Keratinocyte (primary cell): Measurements from ENCODE around the gene PRKCA.

Source experiments
- EZH2 ChIP-seq: IDR thresholded peaks from one replicate; pipeline ENCODE4 v1.6.1; 2012; ENCODE audit warnings: inconsistent platforms, mild to moderate bottlenecking, low read length, moderate library complexity
- TF ChIP-seq, protein P1 (sequence below), 3 experiments: IDR thresholded peaks in 1 of 3; conservative IDR thresholded peaks in 1 of 3; optimal IDR thresholded peaks in 1 of 3; 2 replicates in 2 of 3; 3 replicates in 1 of 3; pipeline versions ENCODE3 to v1.5.1; 2011; ENCODE audit warnings: low read length in 3 of 3, mild to moderate bottlenecking in 3 of 3, moderate library complexity in 2 of 3, control low read depth in 1 of 3, inconsistent platforms in 1 of 3; ENCODE audit not compliant: insufficient read depth in 2 of 3; ENCODE audit errors: extremely low read depth in 1 of 3

DNA sequence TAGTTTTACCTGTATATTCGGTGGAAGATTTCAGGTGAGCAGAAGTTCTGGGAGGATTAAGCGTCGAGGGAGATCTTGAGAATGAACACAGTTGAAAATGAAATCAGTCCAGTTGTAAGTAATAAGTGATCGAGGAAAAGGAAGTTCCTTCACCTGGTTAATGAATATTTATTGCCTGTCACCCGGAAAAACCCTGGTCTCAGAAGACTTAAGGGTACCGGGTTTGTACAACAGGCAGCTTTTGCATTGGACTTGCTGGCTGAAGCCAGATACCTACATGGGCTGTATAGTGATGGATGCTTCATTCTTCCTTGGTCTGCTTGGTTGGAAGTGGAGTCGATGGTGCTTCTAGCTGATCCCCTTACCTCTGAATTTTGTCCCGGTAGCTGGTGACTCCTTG is 72.7 kb downstream of the PRKCA start:
- TF ChIP-seq, protein P1, sequence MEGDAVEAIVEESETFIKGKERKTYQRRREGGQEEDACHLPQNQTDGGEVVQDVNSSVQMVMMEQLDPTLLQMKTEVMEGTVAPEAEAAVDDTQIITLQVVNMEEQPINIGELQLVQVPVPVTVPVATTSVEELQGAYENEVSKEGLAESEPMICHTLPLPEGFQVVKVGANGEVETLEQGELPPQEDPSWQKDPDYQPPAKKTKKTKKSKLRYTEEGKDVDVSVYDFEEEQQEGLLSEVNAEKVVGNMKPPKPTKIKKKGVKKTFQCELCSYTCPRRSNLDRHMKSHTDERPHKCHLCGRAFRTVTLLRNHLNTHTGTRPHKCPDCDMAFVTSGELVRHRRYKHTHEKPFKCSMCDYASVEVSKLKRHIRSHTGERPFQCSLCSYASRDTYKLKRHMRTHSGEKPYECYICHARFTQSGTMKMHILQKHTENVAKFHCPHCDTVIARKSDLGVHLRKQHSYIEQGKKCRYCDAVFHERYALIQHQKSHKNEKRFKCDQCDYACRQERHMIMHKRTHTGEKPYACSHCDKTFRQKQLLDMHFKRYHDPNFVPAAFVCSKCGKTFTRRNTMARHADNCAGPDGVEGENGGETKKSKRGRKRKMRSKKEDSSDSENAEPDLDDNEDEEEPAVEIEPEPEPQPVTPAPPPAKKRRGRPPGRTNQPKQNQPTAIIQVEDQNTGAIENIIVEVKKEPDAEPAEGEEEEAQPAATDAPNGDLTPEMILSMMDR (optimal IDR thresholded peaks at IDR 0.05 in 1 of 3, IDR thresholded peaks at IDR 0.05 in 1 of 3, conservative IDR thresholded peaks at IDR 0.05 in 1 of 3; ENCODE audit: extremely low read depth in 1 of 3, insufficient read depth in 2 of 3, low read length in 3 of 3), result no peak
- TF ChIP-seq EZH2, result no peak
